Activated CD4-positive, alpha-beta memory T cell treated with anti-CD3 and anti-CD28 coated beads for 36 hours (primary cell): ENCODE data around the gene KRAS. TPM values are rescaled to one million over a fixed set of nuclear protein-coding genes. Genes with fewer than 3 reads are reported as not detected.

Source experiments
- CTCF ChIA-PET: fragments of 350-600 bp; sonication (Branson Sonifier 250); formaldehyde crosslinking; loops from one replicate; lab custom pipeline; 2021; ENCODE audit warnings: antibody characterized with exemption, inconsistent platforms; lab: Charles Lee
- POLR2A ChIA-PET: fragments of 350-600 bp; sonication (Branson Sonifier 250); formaldehyde crosslinking; loops from one replicate; lab custom pipeline; 2021; ENCODE audit warnings: antibody characterized with exemption; lab: Charles Lee
- DNase-seq: peaks from one replicate; pipeline ENCODE4 v3.0.0-alpha.2; 2020
- H3K27ac Mint-ChIP-seq: one replicate; pipeline ENCODE4 v1.8.0; 2021; ENCODE audit warnings: mixed read lengths
- H3K27me3 Mint-ChIP-seq: one replicate; pipeline ENCODE4 v1.8.0; 2021; ENCODE audit warnings: mixed read lengths
- H3K36me3 Mint-ChIP-seq: one replicate; pipeline ENCODE4 v1.8.0; 2021; ENCODE audit warnings: mixed read lengths
- H3K4me1 Mint-ChIP-seq: one replicate; pipeline ENCODE4 v1.8.0; 2021; ENCODE audit warnings: low read depth, mixed read lengths
- H3K4me3 Mint-ChIP-seq: one replicate; pipeline ENCODE4 v1.8.0; 2021; ENCODE audit warnings: mild to moderate bottlenecking, mixed read lengths
- H3K9me3 Mint-ChIP-seq: one replicate; pipeline ENCODE4 v1.8.0; 2021; ENCODE audit warnings: mixed read lengths
- intact Hi-C: fragments of 100-400 bp; cut with micrococcal nuclease; formaldehyde crosslinking; loops from one replicate; pipeline ENCODE4 v1.15.1; 2023
- total RNA-seq, 2 experiments: library from RNA; stranded (reverse); gene quantifications; one replicate each; pipeline ENCODE4 v1.2.3, GENCODE V29; 2021

Gene KRAS
- total RNA-seq, 2 experiments from 2014 or later: 15.9 to 17.8 TPM

GRCh38 chr12:25194214-25194613 lies 56.5 kb downstream of the KRAS start:
- intact Hi-C loops: loop anchor here (2.0 kb wide), 1 partner anchor 141 kb away; a partner anchor contains a TSS
- DNase-seq: no peak
- H3K4me3 Mint-ChIP-seq: peak overlapping the region; percentile 95
- H3K4me1 Mint-ChIP-seq: peaks cover 21% of the 10 kb centered on the region
- H3K27me3 Mint-ChIP-seq: no peaks in the 10 kb centered on the region
- ChIA-PET POLR2A (interaction anchor here (0.6 kb wide), 1 partner anchor 133 kb away, joined by 4 read pairs; no protein-coding TSS in a partner anchor), CTCF (interaction anchor here (0.5 to 2.9 kb wide), 6 partner anchors 39 to 1862 kb away, joined by 3 to 27 read pairs (median 6); no protein-coding TSS in a partner anchor)
- H3K36me3 Mint-ChIP-seq: peaks cover 1% of the 10 kb centered on the region
- no peaks in the 10 kb centered on the region for H3K9me3 Mint-ChIP-seq
- H3K27ac Mint-ChIP-seq: no peak overlapping the region

GRCh38 chr12:25190793-25191192 lies 59.9 kb downstream of the KRAS start:
- Mint-ChIP-seq H3K9me3 (no peaks in the 10 kb centered on the region), H3K4me3 (no peak overlapping the region), H3K27ac (no peak overlapping the region), H3K36me3 (peaks cover 1% of the 10 kb centered on the region), H3K27me3 (no peaks in the 10 kb centered on the region), H3K4me1 (peaks cover 28% of the 10 kb centered on the region)
- no peak for DNase-seq
- ChIA-PET CTCF (interaction anchor here (1.5 kb wide), 1 partner anchor 21 kb away, joined by 3 read pairs; no protein-coding TSS in a partner anchor), POLR2A (no interaction called here)
- intact Hi-C loops: no loop called here

- Mint-ChIP-seq H3K27ac (no peak overlapping the region), H3K27me3 (no peaks in the 10 kb centered on the region), H3K4me1 (peaks cover 22% of the 10 kb centered on the region), H3K36me3 (no peaks in the 10 kb centered on the region), H3K9me3 (no peaks in the 10 kb centered on the region), H3K4me3 (no peak overlapping the region)
- intact Hi-C loops: no loop called here
- ChIA-PET POLR2A (no interaction called here), CTCF (no interaction called here)
- DNase-seq: no peak
These were observed 61.1 kb downstream of the KRAS start for GRCh38 chr12:25189656-25190055.

- Mint-ChIP-seq H3K27me3 (no peaks in the 10 kb centered on the region), H3K4me1 (peaks cover 17% of the 10 kb centered on the region), H3K4me3 (no peak overlapping the region), H3K9me3 (no peaks in the 10 kb centered on the region), H3K36me3 (no peaks in the 10 kb centered on the region), H3K27ac (no peak overlapping the region)
- DNase-seq: no peak
- POLR2A ChIA-PET: no interaction called here
- intact Hi-C loops: no loop called here
- CTCF ChIA-PET: no interaction called here
These were observed 62.9 kb downstream of the KRAS start for GRCh38 chr12:25187781-25188180.

GRCh38 chr12:25186788-25187402 lies 63.8 kb downstream of the KRAS start:
- Mint-ChIP-seq H3K27me3 (no peaks in the 10 kb centered on the region), H3K27ac (peak overlapping the region; percentile 5), H3K4me1 (peaks cover 17% of the 10 kb centered on the region), H3K4me3 (peak overlapping the region; percentile 61), H3K9me3 (no peaks in the 10 kb centered on the region), H3K36me3 (no peaks in the 10 kb centered on the region)
- DNase-seq: no peak
- ChIA-PET POLR2A (no interaction called here), CTCF (interaction anchor here (0.6 to 1.0 kb wide), 2 partner anchors 54 to 201 kb away, joined by 4 to 5 read pairs; no protein-coding TSS in a partner anchor)
- intact Hi-C loops: no loop called here

- no peaks in the 10 kb centered on the region for H3K36me3 Mint-ChIP-seq
- intact Hi-C loops: no loop called here
- ChIA-PET POLR2A (no interaction called here), CTCF (interaction anchor here (0.6 to 1.0 kb wide), 2 partner anchors 54 to 201 kb away, joined by 4 to 5 read pairs; no protein-coding TSS in a partner anchor)
- no peak for DNase-seq
- H3K4me1 Mint-ChIP-seq: peaks cover 17% of the 10 kb centered on the region
- H3K27ac Mint-ChIP-seq: peak overlapping the region; percentile 56
- no peaks in the 10 kb centered on the region for H3K9me3 Mint-ChIP-seq
- no peaks in the 10 kb centered on the region for H3K27me3 Mint-ChIP-seq
- H3K4me3 Mint-ChIP-seq: peak overlapping the region; percentile 48
These were observed 64.5 kb downstream of the KRAS start for GRCh38 chr12:25186038-25186787.

- H3K27ac Mint-ChIP-seq: no peak overlapping the region
- H3K4me3 Mint-ChIP-seq: no peak overlapping the region
- no peaks in the 10 kb centered on the region for H3K36me3 Mint-ChIP-seq
- H3K4me1 Mint-ChIP-seq: peaks cover 17% of the 10 kb centered on the region
- no peaks in the 10 kb centered on the region for H3K27me3 Mint-ChIP-seq
- no peak for DNase-seq
- ChIA-PET POLR2A (no interaction called here), CTCF (no interaction called here)
- intact Hi-C loops: no loop called here
- peaks cover 7% of the 10 kb centered on the region for H3K9me3 Mint-ChIP-seq
These were observed 66.6 kb downstream of the KRAS start for GRCh38 chr12:25184132-25184531.

- DNase-seq: no peak
- H3K27me3 Mint-ChIP-seq: peaks cover 2% of the 10 kb centered on the region
- peaks cover 17% of the 10 kb centered on the region for H3K4me1 Mint-ChIP-seq
- no peak overlapping the region for H3K27ac Mint-ChIP-seq
- POLR2A ChIA-PET: no interaction called here
- intact Hi-C loops: no loop called here
- CTCF ChIA-PET: no interaction called here
- H3K9me3 Mint-ChIP-seq: peaks cover 7% of the 10 kb centered on the region
- H3K4me3 Mint-ChIP-seq: no peak overlapping the region
- no peaks in the 10 kb centered on the region for H3K36me3 Mint-ChIP-seq
These were observed 68.0 kb downstream of the KRAS start for GRCh38 chr12:25182765-25183164.

- Mint-ChIP-seq H3K4me3 (no peak overlapping the region), H3K9me3 (no peaks in the 10 kb centered on the region), H3K27me3 (no peaks in the 10 kb centered on the region), H3K27ac (no peak overlapping the region), H3K4me1 (no peaks in the 10 kb centered on the region), H3K36me3 (no peaks in the 10 kb centered on the region)
- DNase-seq: no peak
- ChIA-PET POLR2A (interaction anchor here (0.6 kb wide), 1 partner anchor 9 kb away, joined by 3 read pairs; no protein-coding TSS in a partner anchor), CTCF (interaction anchor here (0.9 kb wide), 1 partner anchor 9 kb away, joined by 3 read pairs; no protein-coding TSS in a partner anchor)
- intact Hi-C loops: no loop called here
These were observed 87.9 kb downstream of the KRAS start for GRCh38 chr12:25162866-25163265.

- no peak overlapping the region for H3K4me3 Mint-ChIP-seq
- no peaks in the 10 kb centered on the region for H3K9me3 Mint-ChIP-seq
- POLR2A ChIA-PET: no interaction called here
- peaks cover 8% of the 10 kb centered on the region for H3K4me1 Mint-ChIP-seq
- CTCF ChIA-PET: interaction anchor here (0.6 to 2.8 kb wide), 10 partner anchors 27 to 1712 kb away, joined by 3 to 48 read pairs (median 4); partner anchors contain the start of genes DNAI7 and ETFRF1
- no peaks in the 10 kb centered on the region for H3K27me3 Mint-ChIP-seq
- no peak overlapping the region for H3K27ac Mint-ChIP-seq
- H3K36me3 Mint-ChIP-seq: no peaks in the 10 kb centered on the region
- DNase-seq: no peak
- intact Hi-C loops: no loop called here
These were observed 94.7 kb downstream of the KRAS start for GRCh38 chr12:25156061-25156460.

- H3K36me3 Mint-ChIP-seq: no peaks in the 10 kb centered on the region
- H3K27ac Mint-ChIP-seq: no peak overlapping the region
- no peak overlapping the region for H3K4me3 Mint-ChIP-seq
- DNase-seq: no peak
- ChIA-PET POLR2A (interaction anchor here (1.4 kb wide), 1 partner anchor 232 kb away, joined by 5 read pairs; no protein-coding TSS in a partner anchor), CTCF (interaction anchor here (0.8 to 2.8 kb wide), 22 partner anchors 10 to 314 kb away, joined by 3 to 48 read pairs (median 4); partner anchors contain the start of genes DNAI7 and ETFRF1)
- intact Hi-C loops: loop anchor here (1.0 kb wide), 2 partner anchors 164 to 232 kb away; no protein-coding TSS in a partner anchor
- H3K27me3 Mint-ChIP-seq: no peaks in the 10 kb centered on the region
- peaks cover 8% of the 10 kb centered on the region for H3K4me1 Mint-ChIP-seq
- H3K9me3 Mint-ChIP-seq: no peaks in the 10 kb centered on the region
These were observed 95.6 kb downstream of the KRAS start for GRCh38 chr12:25155022-25155576.
